DND-41 (cell line): Measurements from ENCODE around the gene IL17RD.

Experiments
- CTCF ChIP-seq: IDR thresholded peaks from 2 replicates; pipeline ENCODE4 v1.5.1; 2012; ENCODE audit warnings: borderline replicate concordance, low read length, moderate library complexity, mild to moderate bottlenecking; ENCODE audit not compliant: poor library complexity, severe bottlenecking; ENCODE audit errors: extremely low read depth
- EZH2 ChIP-seq: IDR thresholded peaks from 3 replicates; pipeline ENCODE4 v1.6.1; 2012; ENCODE audit warnings: borderline replicate concordance, low read depth, mild to moderate bottlenecking, moderate library complexity, low read length, inconsistent platforms; ENCODE audit not compliant: severe bottlenecking

- TF ChIP-seq CTCF (no peak), EZH2 (no peak)
These were observed 1.4 kb downstream of the IL17RD start for GRCh38 chr3:57163751-57164150.
